22Rv1 (cell line): ENCODE data around the gene B4GALNT2.

Experiments
- H3K27ac ChIP-seq: fragments of 450-650 bp; 2 replicates; pipeline ENCODE4 v1.5.1; 2017
- CTCF ChIP-seq: fragments of 450-650 bp; IDR thresholded peaks from 2 replicates; pipeline ENCODE4 v1.5.1; 2017; ENCODE audit warnings: mild to moderate bottlenecking
- ZFX ChIP-seq: fragments of 450-650 bp; IDR thresholded peaks from 2 replicates; pipeline ENCODE4 v1.6.1; 2017; ENCODE audit warnings: antibody characterized with exemption, borderline replicate concordance

B4GALNT2 gene

DNA sequence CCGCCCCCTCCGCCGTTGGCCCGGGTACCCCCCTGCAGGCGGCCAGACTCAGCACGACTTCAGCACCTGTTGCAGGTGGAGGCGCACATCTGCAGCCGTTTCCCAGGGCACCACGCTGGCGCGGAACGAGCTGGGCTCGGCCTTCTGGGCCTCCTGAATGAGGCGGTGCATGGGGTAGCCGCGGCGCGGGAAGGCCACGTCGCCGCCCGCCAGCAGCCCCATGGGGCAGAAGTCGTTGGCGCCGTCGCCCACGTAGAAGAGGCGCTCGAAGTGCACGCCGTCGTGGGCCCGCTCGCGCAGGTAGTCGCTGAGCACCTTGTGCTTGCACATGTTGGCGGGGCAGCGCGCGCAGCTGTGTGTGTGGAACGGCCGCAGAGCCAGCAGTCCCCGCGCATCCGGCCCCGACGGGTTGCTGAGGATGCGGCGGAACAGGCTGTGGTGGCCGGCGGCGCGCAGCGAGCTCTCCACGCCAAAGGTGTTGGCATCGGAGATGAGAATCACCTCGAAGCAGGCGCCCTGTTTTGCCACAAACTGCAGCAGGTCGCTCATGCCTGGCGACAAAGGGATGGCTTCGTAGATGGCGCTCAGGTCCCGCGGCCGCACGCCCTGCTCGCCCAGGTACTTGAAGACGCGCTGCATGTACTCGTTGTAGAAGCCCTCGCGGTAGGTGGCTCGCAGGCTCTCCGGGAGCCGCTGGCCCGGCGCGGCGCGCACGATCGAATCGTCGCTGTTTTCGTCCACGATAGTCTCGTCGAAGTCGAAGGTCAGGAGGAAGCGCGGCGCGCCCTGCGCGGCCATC lies 91.8 kb downstream of the B4GALNT2 start:
- TF ChIP-seq ZFX (no peak), CTCF (no peak)
- H3K27ac ChIP-seq: no peak overlapping the region

DNA sequence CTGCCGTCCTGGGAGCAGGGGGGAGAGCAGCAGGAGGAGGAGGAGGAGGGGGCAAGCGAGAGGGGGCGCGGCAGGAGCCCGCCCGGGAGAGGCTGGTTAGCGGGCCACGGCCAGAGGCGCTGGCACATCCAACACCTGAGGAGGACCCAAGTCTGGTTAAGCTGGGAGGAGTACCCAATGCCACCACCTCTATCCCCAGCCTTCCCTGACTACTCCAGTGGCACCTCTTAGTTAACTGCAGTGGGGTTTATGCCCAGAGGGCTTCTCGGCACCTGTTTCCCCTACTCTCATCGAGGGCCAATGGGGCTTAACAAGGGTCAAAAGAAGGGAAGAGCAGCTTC lies 92.4 kb downstream of the B4GALNT2 start:
- no peak overlapping the region for H3K27ac ChIP-seq
- no peak for TF ChIP-seq CTCF
- TF ChIP-seq ZFX: no peak

- TF ChIP-seq ZFX: no peak
- TF ChIP-seq CTCF: no peak
- no peak overlapping the region for H3K27ac ChIP-seq
These were observed 93.1 kb downstream of the B4GALNT2 start for GRCh38 chr17:49225554-49226236.
